OCI-LY3 (cell line): Measurements from ENCODE around the gene PPFIA3.

Experiments
- H2AFZ ChIP-seq: fragments of 200-600, 300-600 bp; shearing (Covaris generic); 2 replicates; pipeline ENCODE4 v1.6.0; 2014; ENCODE audit warnings: antibody characterized with exemption, low read depth, low read length
- H3K27ac ChIP-seq: fragments of 200-600, 300-600 bp; sonication (generic); 2 replicates; pipeline ENCODE4 v1.5.1; 2014; ENCODE audit warnings: mild to moderate bottlenecking, low read length, moderate library complexity, mixed read lengths
- H3K27me3 ChIP-seq: fragments of 200-600, 300-600 bp; sonication (generic); 2 replicates; pipeline ENCODE4 v1.6.1; 2014; ENCODE audit warnings: low read depth, low read length, mixed read lengths
- H3K36me3 ChIP-seq: fragments of 200-600, 300-600 bp; sonication (generic); replicated peaks from 2 replicates; pipeline ENCODE3; 2014; ENCODE audit warnings: low read depth, low read length, mixed read lengths
- H3K4me1 ChIP-seq: fragments of 300-600, 200-600 bp; sonication (generic); 2 replicates; pipeline ENCODE4 v1.6.1; 2014; ENCODE audit warnings: low read length, mixed read lengths
- H3K4me2 ChIP-seq: fragments of 200-600, 300-600 bp; sonication (generic); 2 replicates; pipeline ENCODE4 v1.6.1; 2014; ENCODE audit warnings: low read length, mixed read lengths
- H3K4me3 ChIP-seq: fragments of 300-600, 200-600 bp; sonication (generic); 2 replicates; pipeline ENCODE4 v1.5.1; 2014; ENCODE audit warnings: antibody characterized with exemption, mild to moderate bottlenecking, low read length, moderate library complexity
- H3K79me2 ChIP-seq: fragments of 300-600, 200-600 bp; shearing (Covaris generic); 2 replicates; pipeline ENCODE4 v1.6.1; 2014; ENCODE audit warnings: mild to moderate bottlenecking, low read length, mixed read lengths
- H3K9ac ChIP-seq: fragments of 300-600, 200-600 bp; shearing (Covaris generic); 2 replicates; pipeline ENCODE4 v1.6.0; 2014; ENCODE audit warnings: mild to moderate bottlenecking, low read length, moderate library complexity
- H3K9me3 ChIP-seq: fragments of 200-600, 300-600 bp; shearing (Covaris generic); 2 replicates; pipeline ENCODE4 v1.6.1; 2014; ENCODE audit warnings: low read length, mixed read lengths; ENCODE audit not compliant: insufficient read depth
- H4K20me1 ChIP-seq: fragments of 200-600, 300-600 bp; sonication (generic); 2 replicates; pipeline ENCODE4 v1.6.1; 2016; ENCODE audit warnings: low read length, mixed read lengths; ENCODE audit not compliant: insufficient read depth
- EZH2phosphoT487 ChIP-seq: fragments of 200-600 bp; shearing (Covaris generic); IDR thresholded peaks from 2 replicates; pipeline ENCODE4 v1.6.1; 2018; ENCODE audit warnings: antibody characterized with exemption, mixed run types, low read depth
- TF ChIP-seq, protein P1 (sequence below): fragments of 200-600, 300-600 bp; sonication (generic); IDR thresholded peaks from 2 replicates; pipeline ENCODE4 v1.5.1; 2014; ENCODE audit warnings: antibody characterized with exemption, low read length, low read depth

Gene PPFIA3

DNA sequence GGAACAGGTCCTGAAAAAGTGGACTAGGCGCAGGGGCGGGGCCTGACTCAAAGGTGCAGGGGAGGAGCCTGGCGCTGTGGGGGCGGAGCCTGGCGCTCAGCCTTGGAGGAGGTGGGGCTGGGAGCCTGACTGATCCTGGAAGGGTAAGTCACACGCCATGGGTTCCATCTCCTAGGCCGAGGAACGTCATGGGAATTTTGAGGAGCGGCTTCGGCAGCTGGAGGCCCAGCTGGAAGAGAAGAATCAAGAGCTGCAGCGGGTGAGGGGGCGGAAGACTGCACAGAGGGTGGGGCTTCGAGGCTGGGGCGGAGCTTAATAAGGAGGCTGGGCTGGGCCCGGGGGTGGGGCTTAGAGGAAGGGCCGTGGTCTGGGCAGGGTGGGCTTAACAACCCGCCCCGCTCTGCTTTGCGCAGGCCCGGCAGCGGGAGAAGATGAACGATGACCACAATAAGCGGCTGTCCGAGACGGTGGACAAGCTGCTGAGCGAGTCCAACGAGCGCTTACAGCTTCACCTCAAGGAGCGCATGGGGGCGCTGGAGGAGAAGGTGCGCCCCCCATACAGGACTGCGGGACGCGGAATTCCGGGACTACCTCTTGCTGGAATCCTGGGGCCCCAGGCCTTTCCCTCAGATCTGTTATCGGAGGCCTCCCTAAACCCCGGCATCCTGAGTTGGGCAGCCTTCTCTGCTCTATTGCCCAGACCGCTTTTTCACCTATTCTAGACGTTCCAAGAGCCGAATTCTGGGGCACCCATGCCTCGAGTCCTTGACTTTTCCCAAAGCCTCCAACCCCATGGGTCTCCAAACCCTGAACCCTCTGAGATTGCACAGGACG, 14.5 kb downstream of the PPFIA3 start:
- Histone ChIP-seq H4K20me1 (0 out of 2 replicates have a peak, but pooled peaks cover 2% of the 10 kb centered on the region), H3K4me3 (no peak overlapping the region), H3K4me1 (no peaks in the 10 kb centered on the region), H2AFZ (no peak overlapping the region), H3K27ac (no peak overlapping the region), H3K79me2 (no peaks in the 10 kb centered on the region), H3K36me3 (peaks cover 39% of the 10 kb centered on the region), H3K9me3 (no peaks in the 10 kb centered on the region), H3K27me3 (no peaks in the 10 kb centered on the region), H3K4me2 (no peak overlapping the region), H3K9ac (no peak overlapping the region)
- no peak for TF ChIP-seq EZH2phosphoT487
- TF ChIP-seq, protein P1, sequence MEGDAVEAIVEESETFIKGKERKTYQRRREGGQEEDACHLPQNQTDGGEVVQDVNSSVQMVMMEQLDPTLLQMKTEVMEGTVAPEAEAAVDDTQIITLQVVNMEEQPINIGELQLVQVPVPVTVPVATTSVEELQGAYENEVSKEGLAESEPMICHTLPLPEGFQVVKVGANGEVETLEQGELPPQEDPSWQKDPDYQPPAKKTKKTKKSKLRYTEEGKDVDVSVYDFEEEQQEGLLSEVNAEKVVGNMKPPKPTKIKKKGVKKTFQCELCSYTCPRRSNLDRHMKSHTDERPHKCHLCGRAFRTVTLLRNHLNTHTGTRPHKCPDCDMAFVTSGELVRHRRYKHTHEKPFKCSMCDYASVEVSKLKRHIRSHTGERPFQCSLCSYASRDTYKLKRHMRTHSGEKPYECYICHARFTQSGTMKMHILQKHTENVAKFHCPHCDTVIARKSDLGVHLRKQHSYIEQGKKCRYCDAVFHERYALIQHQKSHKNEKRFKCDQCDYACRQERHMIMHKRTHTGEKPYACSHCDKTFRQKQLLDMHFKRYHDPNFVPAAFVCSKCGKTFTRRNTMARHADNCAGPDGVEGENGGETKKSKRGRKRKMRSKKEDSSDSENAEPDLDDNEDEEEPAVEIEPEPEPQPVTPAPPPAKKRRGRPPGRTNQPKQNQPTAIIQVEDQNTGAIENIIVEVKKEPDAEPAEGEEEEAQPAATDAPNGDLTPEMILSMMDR: no peak

DNA sequence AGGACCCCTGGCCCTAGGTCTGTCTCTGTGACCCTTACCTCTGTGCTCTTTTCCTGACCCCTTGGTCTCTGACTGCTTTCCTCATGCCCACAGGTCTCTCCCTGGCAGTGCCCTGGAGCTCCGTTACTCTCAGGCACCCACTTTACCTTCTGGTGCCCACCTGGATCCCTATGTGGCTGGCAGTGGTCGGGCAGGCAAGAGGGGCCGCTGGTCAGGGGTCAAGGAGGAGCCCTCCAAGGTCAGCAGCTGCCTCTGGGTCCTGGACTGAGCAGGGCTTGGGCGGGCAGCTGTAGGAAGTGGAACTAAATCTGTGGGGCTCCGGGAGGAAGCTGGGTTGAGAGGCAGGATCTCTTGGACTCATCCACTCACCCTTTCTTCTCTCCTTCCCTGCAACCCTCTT, 16.3 kb downstream of the PPFIA3 start:
- Histone ChIP-seq H4K20me1 (no peaks in the 10 kb centered on the region), H3K4me2 (no peak overlapping the region), H3K27ac (no peak overlapping the region)

DNA sequence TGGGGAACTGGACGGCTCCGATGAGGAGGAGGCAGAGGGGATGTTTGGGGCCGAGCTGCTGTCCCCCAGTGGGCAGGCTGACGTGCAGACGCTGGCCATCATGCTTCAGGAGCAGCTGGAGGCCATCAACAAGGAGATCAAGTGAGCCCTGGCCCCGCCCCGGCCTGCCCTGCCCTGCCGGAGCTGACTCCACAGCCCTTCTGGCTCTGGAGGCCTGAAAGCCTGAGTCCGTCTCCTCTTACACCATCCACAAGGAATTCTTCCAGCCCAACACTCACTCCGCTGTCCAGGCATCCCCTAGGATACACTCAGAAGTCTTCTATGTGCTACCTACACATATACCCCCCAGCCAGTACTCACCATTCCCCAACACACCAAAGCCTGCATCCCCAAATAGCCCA, 17.4 kb downstream of the PPFIA3 start:
- Histone ChIP-seq H3K27ac (no peak overlapping the region), H2AFZ (no peak overlapping the region), H3K9me3 (no peaks in the 10 kb centered on the region), H3K27me3 (no peaks in the 10 kb centered on the region), H3K4me1 (no peaks in the 10 kb centered on the region), H3K79me2 (no peaks in the 10 kb centered on the region), H4K20me1 (no peaks in the 10 kb centered on the region), H3K4me3 (no peak overlapping the region), H3K9ac (no peak overlapping the region), H3K4me2 (no peak overlapping the region), H3K36me3 (peaks cover 34% of the 10 kb centered on the region)
- TF ChIP-seq EZH2phosphoT487: no peak
- TF ChIP-seq, protein P1: no peak

More for the DNA sequence above, 16.3 kb downstream of the PPFIA3 start:
- Histone ChIP-seq H3K79me2 (no peaks in the 10 kb centered on the region), H3K27me3 (no peaks in the 10 kb centered on the region), H3K36me3 (peaks cover 32% of the 10 kb centered on the region), H3K9ac (no peak overlapping the region), H3K4me3 (no peak overlapping the region), H3K4me1 (no peaks in the 10 kb centered on the region), H2AFZ (no peak overlapping the region), H3K9me3 (no peaks in the 10 kb centered on the region)
- TF ChIP-seq, protein P1: no peak
- no peak for TF ChIP-seq EZH2phosphoT487

DNA sequence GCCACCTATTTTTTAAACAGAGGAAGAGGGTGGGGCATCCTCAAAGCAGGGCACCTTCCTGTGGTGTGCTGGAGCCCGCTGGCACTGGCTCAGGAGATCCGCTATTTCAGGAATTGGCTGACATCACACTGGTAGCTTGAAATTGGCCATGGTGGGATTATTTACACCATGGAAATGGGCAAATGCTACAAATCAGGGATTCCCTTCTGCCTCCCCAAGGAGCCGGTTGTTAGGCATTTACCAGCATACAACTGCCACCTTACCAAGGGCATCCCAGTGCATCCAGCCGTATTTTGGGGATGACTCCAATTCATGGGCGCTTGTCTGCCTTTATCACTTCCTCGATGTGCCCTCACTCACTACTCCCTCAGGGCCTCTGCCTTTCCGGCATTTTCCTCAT, 21.6 kb downstream of the PPFIA3 start:
- H3K9me3 ChIP-seq: no peaks in the 10 kb centered on the region
- H3K79me2 ChIP-seq: no peaks in the 10 kb centered on the region
- TF ChIP-seq EZH2phosphoT487: no peak
- TF ChIP-seq, protein P1: no peak
- no peak overlapping the region for H3K4me3 ChIP-seq
- no peaks in the 10 kb centered on the region for H4K20me1 ChIP-seq
- H3K9ac ChIP-seq: no peak overlapping the region
- H3K36me3 ChIP-seq: peaks cover 11% of the 10 kb centered on the region
- H3K4me1 ChIP-seq: peaks cover 8% of the 10 kb centered on the region
- H3K4me2 ChIP-seq: no peak overlapping the region
- H3K27me3 ChIP-seq: no peaks in the 10 kb centered on the region
- no peak overlapping the region for H3K27ac ChIP-seq
- H2AFZ ChIP-seq: no peak overlapping the region
